Measurements from ENCODE around the gene WDR77. TPM values are rescaled to one million over a fixed set of nuclear protein-coding genes. Genes with fewer than 3 reads are reported as not detected.

WDR77 gene
- total RNA-seq (10 to 100 TPM; 17.6 to 19.5 TPM), total RNA-seq (21.0 to 39.5 reads per million in 2 donors)

- DNase-seq (peak; percentile 74 to 83 (median 79)), ATAC-seq (peak; percentile 97)
- H3K4me1 Mint-ChIP-seq, result peaks cover 67% of the 10 kb centered on the region
- H3K27ac Mint-ChIP-seq, result peak within 1 kb of the TSS; percentile 100
- H3K36me3 Mint-ChIP-seq (ENCODE audit: low read depth), result peaks cover 13% of the 10 kb centered on the region
- H3K4me3 Mint-ChIP-seq, result peak within 1 kb of the TSS; percentile 100
- no peaks in the 10 kb centered on the region for H3K27me3 Mint-ChIP-seq
- H3K9me3 ChIP-seq (ENCODE audit: control insufficient read depth, low read length, poor library complexity, severe bottlenecking), result no peaks in the 10 kb centered on the region
Measured at GRCh38 chr1:111448918-111449702, at the start of gene WDR77, which contains the start of gene ATP5PB. WDR77 (minus strand) TSS chr1:111449256; CDS start chr1:111449169, 87 bp downstream. ATP5PB (plus strand) TSS chr1:111449464; CDS start chr1:111449542, 78 bp downstream.

- H3K4me3 Mint-ChIP-seq, result peak overlapping the region; percentile 10
- H3K36me3 Mint-ChIP-seq (ENCODE audit: low read depth), result no peaks in the 10 kb centered on the region
- no peaks in the 10 kb centered on the region for H3K9me3 ChIP-seq (ENCODE audit: control insufficient read depth, low read length, poor library complexity, severe bottlenecking)
- H3K4me1 Mint-ChIP-seq, result peaks cover 17% of the 10 kb centered on the region
- peak; percentile 40 for ATAC-seq
- H3K27me3 Mint-ChIP-seq, result no peaks in the 10 kb centered on the region
- DNase-seq, result no peak
- no peak overlapping the region for H3K27ac Mint-ChIP-seq
Measured at GRCh38 chr1:111497592-111497991, 48.5 kb upstream of the WDR77 start.

GRCh38 chr1:111496398-111496797 lies 47.3 kb upstream of the WDR77 start:
- Mint-ChIP-seq H3K4me3 (no peak overlapping the region), H3K27me3 (no peaks in the 10 kb centered on the region), H3K4me1 (peaks cover 13% of the 10 kb centered on the region), H3K36me3 (ENCODE audit: low read depth) (no peaks in the 10 kb centered on the region), H3K27ac (no peak overlapping the region)
- DNase-seq (no peak), ATAC-seq (peak; percentile 66)
- H3K9me3 ChIP-seq (ENCODE audit: control insufficient read depth, low read length, poor library complexity, severe bottlenecking), result no peaks in the 10 kb centered on the region

- Mint-ChIP-seq H3K27me3 (no peaks in the 10 kb centered on the region), H3K27ac (no peak overlapping the region), H3K36me3 (ENCODE audit: low read depth) (no peaks in the 10 kb centered on the region), H3K4me1 (peaks cover 4% of the 10 kb centered on the region), H3K4me3 (no peak overlapping the region)
- DNase-seq (no peak), ATAC-seq (no peak)
- H3K9me3 ChIP-seq (ENCODE audit: control insufficient read depth, low read length, poor library complexity, severe bottlenecking), result no peaks in the 10 kb centered on the region
Measured at GRCh38 chr1:111491070-111491469, 42.0 kb upstream of the WDR77 start.

GRCh38 chr1:111490220-111490619 lies 41.2 kb upstream of the WDR77 start:
- Mint-ChIP-seq H3K36me3 (ENCODE audit: low read depth) (no peaks in the 10 kb centered on the region), H3K27ac (no peak overlapping the region), H3K4me3 (no peak overlapping the region), H3K4me1 (peaks cover 7% of the 10 kb centered on the region), H3K27me3 (no peaks in the 10 kb centered on the region)
- H3K9me3 ChIP-seq (ENCODE audit: control insufficient read depth, low read length, poor library complexity, severe bottlenecking), result no peaks in the 10 kb centered on the region
- ATAC-seq (no peak), DNase-seq (no peak)

- DNase-seq (no peak), ATAC-seq (no peak)
- no peaks in the 10 kb centered on the region for H3K9me3 ChIP-seq (ENCODE audit: control insufficient read depth, low read length, poor library complexity, severe bottlenecking)
- H3K4me1 Mint-ChIP-seq, result peaks cover 7% of the 10 kb centered on the region
- H3K4me3 Mint-ChIP-seq, result no peak overlapping the region
- H3K36me3 Mint-ChIP-seq (ENCODE audit: low read depth), result no peaks in the 10 kb centered on the region
- H3K27me3 Mint-ChIP-seq, result no peaks in the 10 kb centered on the region
- no peak overlapping the region for H3K27ac Mint-ChIP-seq
Measured at GRCh38 chr1:111489604-111490003, 40.5 kb upstream of the WDR77 start.

- no peaks in the 10 kb centered on the region for H3K27me3 Mint-ChIP-seq
- H3K27ac Mint-ChIP-seq, result no peak overlapping the region
- DNase-seq (no peak), ATAC-seq (no peak)
- H3K4me1 Mint-ChIP-seq, result peaks cover 7% of the 10 kb centered on the region
- H3K9me3 ChIP-seq (ENCODE audit: control insufficient read depth, low read length, poor library complexity, severe bottlenecking), result no peaks in the 10 kb centered on the region
- H3K36me3 Mint-ChIP-seq (ENCODE audit: low read depth), result no peaks in the 10 kb centered on the region
- H3K4me3 Mint-ChIP-seq, result no peak overlapping the region
Measured at GRCh38 chr1:111488669-111489068, 39.6 kb upstream of the WDR77 start.

GRCh38 chr1:111487133-111487532 lies 38.1 kb upstream of the WDR77 start:
- H3K4me3 Mint-ChIP-seq, result no peak overlapping the region
- DNase-seq, result no peak
- no peak for ATAC-seq
- H3K9me3 ChIP-seq (ENCODE audit: control insufficient read depth, low read length, poor library complexity, severe bottlenecking), result no peaks in the 10 kb centered on the region
- H3K27me3 Mint-ChIP-seq, result no peaks in the 10 kb centered on the region
- H3K27ac Mint-ChIP-seq, result no peak overlapping the region
- H3K4me1 Mint-ChIP-seq, result peaks cover 9% of the 10 kb centered on the region
- no peaks in the 10 kb centered on the region for H3K36me3 Mint-ChIP-seq (ENCODE audit: low read depth)

- H3K36me3 Mint-ChIP-seq (ENCODE audit: low read depth), result no peaks in the 10 kb centered on the region
- H3K4me1 Mint-ChIP-seq, result peaks cover 13% of the 10 kb centered on the region
- no peaks in the 10 kb centered on the region for H3K27me3 Mint-ChIP-seq
- no peak for ATAC-seq
- H3K9me3 ChIP-seq (ENCODE audit: control insufficient read depth, low read length, poor library complexity, severe bottlenecking), result no peaks in the 10 kb centered on the region
- H3K4me3 Mint-ChIP-seq, result no peak overlapping the region
- H3K27ac Mint-ChIP-seq, result no peak overlapping the region
- DNase-seq, result no peak
Measured at GRCh38 chr1:111486431-111486830, 37.4 kb upstream of the WDR77 start.

- H3K4me1 Mint-ChIP-seq, result peaks cover 17% of the 10 kb centered on the region
- no peaks in the 10 kb centered on the region for H3K27me3 Mint-ChIP-seq
- H3K27ac Mint-ChIP-seq, result no peak overlapping the region
- ATAC-seq (no peak), DNase-seq (no peak)
- no peaks in the 10 kb centered on the region for H3K36me3 Mint-ChIP-seq (ENCODE audit: low read depth)
- H3K4me3 Mint-ChIP-seq, result no peak overlapping the region
- H3K9me3 ChIP-seq (ENCODE audit: control insufficient read depth, low read length, poor library complexity, severe bottlenecking), result no peaks in the 10 kb centered on the region
Measured at GRCh38 chr1:111484391-111485026, 35.5 kb upstream of the WDR77 start.

GRCh38 chr1:111483876-111484275 lies 34.8 kb upstream of the WDR77 start:
- H3K27ac Mint-ChIP-seq, result no peak overlapping the region
- DNase-seq, result no peak
- peaks cover 17% of the 10 kb centered on the region for H3K4me1 Mint-ChIP-seq
- ATAC-seq, result no peak
- H3K9me3 ChIP-seq (ENCODE audit: control insufficient read depth, low read length, poor library complexity, severe bottlenecking), result no peaks in the 10 kb centered on the region
- H3K4me3 Mint-ChIP-seq, result no peak overlapping the region
- H3K36me3 Mint-ChIP-seq (ENCODE audit: low read depth), result no peaks in the 10 kb centered on the region
- H3K27me3 Mint-ChIP-seq, result no peaks in the 10 kb centered on the region

GRCh38 chr1:111483166-111483565 lies 34.1 kb upstream of the WDR77 start:
- Mint-ChIP-seq H3K27ac (no peak overlapping the region), H3K4me1 (peaks cover 20% of the 10 kb centered on the region), H3K27me3 (no peaks in the 10 kb centered on the region), H3K4me3 (no peak overlapping the region), H3K36me3 (ENCODE audit: low read depth) (no peaks in the 10 kb centered on the region)
- DNase-seq (no peak), ATAC-seq (no peak)
- no peaks in the 10 kb centered on the region for H3K9me3 ChIP-seq (ENCODE audit: control insufficient read depth, low read length, poor library complexity, severe bottlenecking)

- ATAC-seq (peak; percentile 60), DNase-seq (peak; percentile 20 to 33 (median 27))
- Mint-ChIP-seq H3K27me3 (no peaks in the 10 kb centered on the region), H3K4me1 (peaks cover 34% of the 10 kb centered on the region), H3K27ac (no peak overlapping the region), H3K36me3 (ENCODE audit: low read depth) (peaks cover 2% of the 10 kb centered on the region), H3K4me3 (no peak overlapping the region)
- H3K9me3 ChIP-seq (ENCODE audit: control insufficient read depth, low read length, poor library complexity, severe bottlenecking), result no peaks in the 10 kb centered on the region
Measured at GRCh38 chr1:111481387-111482221, 32.5 kb upstream of the WDR77 start.

Measured in T-helper 17 cell (primary cell).